Measurements from ENCODE around the gene EIF2S2.

DNA sequence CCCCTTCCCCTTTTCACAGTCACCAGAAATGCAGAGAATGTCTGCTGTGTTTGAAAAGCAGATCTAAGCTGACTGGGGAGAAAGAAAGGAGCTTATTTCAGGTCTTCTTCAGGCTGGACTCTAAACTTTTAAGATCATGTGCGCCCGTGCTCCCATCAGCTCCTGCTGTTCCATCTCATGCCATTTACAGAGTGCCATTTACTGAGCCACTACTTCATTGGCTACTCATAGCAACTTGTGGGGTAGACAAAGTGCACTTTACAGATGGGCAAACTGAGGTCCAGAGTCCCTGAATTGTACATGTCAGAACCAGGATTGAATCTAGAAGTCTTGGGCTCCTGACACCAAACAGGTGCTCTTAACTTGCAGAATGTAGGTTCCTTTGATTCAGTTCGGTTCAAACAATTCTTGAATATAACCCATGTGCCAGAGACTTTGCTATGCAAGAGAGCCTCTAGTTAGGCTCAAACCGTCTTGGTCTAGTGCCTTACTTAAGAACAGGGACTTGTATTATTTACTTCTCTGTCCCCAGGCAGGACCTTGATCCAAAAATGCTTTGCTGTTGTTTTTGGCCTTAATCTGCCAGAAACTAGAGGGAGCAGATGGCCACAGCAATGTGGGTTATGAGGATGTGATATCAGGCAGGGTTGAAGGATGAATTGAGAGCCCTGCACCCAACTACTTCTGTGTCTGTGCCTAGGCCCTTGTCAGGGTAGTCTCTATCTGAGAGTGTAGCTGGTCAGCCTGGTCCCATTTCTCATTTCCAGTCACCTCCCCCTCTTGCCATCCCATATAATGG, 61.9 kb downstream of the EIF2S2 start:
- TF ChIP-seq POLR2A (IDR thresholded peaks at IDR 0.05; ENCODE audit: low read length) (no peak), GATA1 (IDR thresholded peaks at IDR 0.05; ENCODE audit: low read depth, low read length) (no peak)

Measured in erythroblast (primary cell).